Activated CD8-positive, alpha-beta memory T cell treated with anti-CD3 and anti-CD28 coated beads, Interleukin-2, amount 50 U/mL, for 48 hours (primary cell): ENCODE data around the gene CUL1.

ENCODE experiments used
- DNase-seq: peaks from one replicate; pipeline ENCODE4 v3.0.0-alpha.2; 2020

CUL1 gene

DNA sequence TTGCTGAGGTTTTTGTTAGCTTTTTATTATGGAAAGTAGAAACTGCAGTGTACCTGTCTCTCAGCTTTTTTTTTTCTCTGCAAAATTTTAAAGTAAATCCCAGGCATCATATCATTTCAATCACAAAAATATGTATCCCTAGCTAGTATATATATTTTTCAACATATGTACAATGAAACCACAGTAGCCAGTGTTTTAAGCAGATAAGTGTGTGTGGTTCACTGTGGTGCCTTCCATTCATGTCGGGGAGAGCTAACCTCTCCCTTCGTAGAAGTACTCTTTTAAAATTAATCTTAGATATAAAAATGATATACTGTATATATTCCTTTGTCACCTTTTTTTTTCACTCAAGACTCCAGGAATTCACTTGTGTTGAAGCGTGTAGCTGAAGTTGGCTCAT lies 22.7 kb downstream of the CUL1 start:
- no peak for DNase-seq

DNA sequence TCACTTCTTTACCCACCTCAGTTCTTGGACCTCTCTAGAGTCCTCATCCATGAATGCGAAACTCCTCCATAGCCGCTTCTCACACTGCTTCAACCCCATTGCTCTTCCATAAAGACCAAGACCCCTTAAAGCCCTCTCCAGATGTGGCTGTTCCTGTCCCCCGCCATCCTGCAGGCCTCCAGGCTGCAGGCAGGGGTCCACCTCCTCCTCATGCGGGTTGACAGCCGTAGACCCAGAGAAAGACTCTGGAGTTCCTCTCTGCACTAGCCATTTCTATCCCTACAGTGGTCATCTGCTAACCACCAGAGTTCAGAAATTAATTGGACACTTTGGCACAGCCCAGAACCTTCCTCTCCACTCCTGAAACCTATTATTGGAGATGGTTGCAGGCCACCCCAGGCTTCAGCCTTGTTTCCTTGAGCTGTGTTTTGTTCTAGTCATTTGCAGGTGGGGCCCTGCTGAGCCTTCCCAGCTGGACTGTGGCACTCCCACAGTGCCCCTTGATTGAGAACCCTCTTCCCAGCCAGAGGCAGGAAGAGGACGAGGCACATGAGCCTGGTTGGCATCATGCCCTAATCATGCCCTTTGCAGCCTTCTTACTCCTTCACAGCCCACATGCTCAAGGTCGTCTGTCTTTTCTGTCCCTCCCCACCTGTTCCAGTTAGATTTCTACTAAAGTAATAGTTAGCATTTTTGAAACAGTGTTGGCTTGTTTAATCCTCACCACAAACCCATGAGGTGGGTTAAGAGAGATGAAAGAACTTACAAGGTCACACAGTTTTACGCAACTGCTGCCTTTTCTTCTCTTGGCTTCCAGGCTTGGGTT lies 23.9 kb downstream of the CUL1 start:
- no peak for DNase-seq

DNA sequence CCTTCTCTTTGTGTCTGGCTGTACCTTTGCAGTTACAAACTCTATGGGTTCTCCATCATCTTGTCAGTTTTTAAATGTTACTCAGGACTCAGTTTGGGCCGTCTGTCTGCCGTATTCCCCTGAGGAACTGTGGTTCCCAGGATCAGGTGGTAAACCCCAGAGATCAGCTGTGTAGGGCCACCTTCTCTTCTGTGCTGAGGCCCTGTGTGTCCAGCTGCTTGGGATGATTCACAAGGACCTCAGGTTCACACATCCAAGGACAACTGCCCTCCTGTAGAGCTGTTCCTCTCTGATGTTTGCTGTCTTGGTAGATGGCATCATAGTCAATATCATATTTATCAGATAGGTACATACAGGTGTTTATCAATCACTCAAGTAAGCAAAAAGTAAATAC lies 24.5 kb downstream of the CUL1 start:
- no peak for DNase-seq

DNA sequence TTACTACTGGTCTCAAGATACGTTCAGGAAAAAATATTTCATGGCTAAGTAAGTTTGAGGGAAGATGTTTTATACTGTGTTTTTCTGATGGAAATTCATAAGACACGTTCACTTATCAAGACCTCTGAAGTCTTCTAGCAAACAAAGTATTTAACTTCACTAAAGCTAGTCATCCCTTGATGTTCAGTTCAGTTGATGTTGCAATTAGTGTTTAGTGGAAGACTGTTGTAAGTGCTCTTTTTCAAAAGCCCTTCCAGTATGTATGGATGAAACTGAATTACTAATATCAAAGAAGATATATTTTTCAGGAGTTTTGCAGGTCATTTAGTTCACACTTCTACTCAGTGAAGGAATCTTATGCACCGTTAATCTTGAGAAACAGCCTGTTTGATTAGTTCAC lies 25.1 kb downstream of the CUL1 start:
- no peak for DNase-seq

- no peak for DNase-seq
Observed at GRCh38 chr7:148726385-148726784, 27.7 kb downstream of the CUL1 start.

DNA sequence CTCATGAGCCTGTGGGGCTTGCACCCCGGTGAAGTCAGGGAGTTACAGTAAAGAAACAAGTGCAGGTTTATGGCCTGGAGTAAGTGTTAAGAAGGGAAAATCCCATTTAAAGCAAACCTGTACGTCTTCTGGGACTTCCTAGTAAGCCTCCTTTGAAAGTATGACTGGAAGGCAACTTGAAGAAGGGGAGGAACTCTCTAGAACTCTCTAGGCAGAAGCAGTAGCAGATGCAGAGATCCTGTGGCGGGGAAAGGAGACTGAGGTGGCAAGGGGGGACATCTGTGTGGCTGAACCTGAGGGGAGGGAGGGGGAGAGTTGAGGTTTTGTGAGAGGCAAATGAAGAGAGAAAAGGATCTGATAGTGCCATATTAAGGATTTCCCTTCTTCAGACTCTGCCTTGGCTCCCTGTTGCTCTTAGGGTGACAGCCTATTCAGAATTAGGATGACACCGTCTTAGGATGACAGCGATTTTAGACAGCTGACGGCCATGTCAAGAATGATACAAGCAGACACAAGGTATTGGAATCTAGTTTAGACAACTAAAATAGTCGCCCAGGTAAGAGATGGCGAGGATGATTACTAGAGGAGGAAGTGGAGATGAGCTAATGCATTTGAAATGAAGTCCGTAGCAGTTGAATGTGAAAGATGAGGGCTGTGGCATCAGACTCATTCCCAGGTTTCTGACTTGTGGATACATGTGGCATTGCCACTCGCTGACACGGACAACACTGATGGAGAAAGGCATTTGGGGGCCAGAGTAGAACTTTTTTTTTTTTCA lies 29.0 kb downstream of the CUL1 start:
- DNase-seq = no peak

- no peak for DNase-seq
Observed at GRCh38 chr7:148729984-148730733, 31.5 kb downstream of the CUL1 start.

GRCh38 chr7:148732862-148733261 lies 34.2 kb downstream of the CUL1 start:
- DNase-seq = no peak

- DNase-seq = no peak
Observed at GRCh38 chr7:148733496-148733895, 34.8 kb downstream of the CUL1 start.

DNA sequence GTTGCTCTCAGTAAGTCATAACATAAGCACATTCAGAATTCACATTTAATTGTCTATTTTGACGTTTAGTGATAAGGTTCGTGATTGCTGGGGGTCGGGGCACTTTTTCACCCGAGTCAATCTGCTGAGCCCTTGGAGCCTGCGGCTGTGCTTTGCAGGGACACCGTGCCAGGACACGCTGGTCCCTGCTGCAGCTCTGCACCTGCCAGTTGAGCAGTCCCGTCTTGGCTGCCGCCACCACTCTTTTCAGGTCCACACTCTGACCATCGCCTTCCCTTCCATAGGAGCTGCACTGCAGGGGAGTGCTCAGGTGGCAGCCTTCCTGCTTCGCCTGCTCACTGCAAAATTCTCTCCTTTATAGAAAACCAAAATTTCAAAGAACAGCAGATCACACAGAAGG lies 36.4 kb downstream of the CUL1 start:
- DNase-seq = no peak

- DNase-seq = no peak
Observed at GRCh38 chr7:148735967-148736366, 37.3 kb downstream of the CUL1 start.

GRCh38 chr7:148738737-148739535 lies 40.2 kb downstream of the CUL1 start:
- DNase-seq = no peak

DNA sequence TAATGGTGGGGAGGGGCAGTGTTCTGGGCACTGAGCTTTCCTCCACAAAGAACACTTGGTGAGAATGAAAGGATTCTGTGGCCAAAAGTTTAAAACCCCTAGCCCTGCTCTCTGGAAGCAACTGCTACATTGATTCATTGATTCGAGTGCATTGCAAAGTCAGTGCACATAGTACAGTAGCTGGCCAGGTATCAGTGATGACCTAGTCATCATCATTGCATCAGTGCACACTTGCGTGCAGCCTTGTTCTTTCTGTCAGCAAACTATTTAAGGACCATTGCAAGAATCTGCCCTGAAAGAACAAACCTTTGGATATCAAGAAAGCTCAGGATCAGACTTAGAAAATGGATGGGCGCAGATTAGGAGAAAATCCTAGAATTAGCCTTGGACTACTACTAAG lies 47.4 kb downstream of the CUL1 start:
- DNase-seq = no peak

- DNase-seq = no peak
Observed at GRCh38 chr7:148747274-148747673, 48.6 kb downstream of the CUL1 start.

- no peak for DNase-seq
Observed at GRCh38 chr7:148750442-148751355, 52.0 kb downstream of the CUL1 start.

- no peak for DNase-seq
Observed at GRCh38 chr7:148753224-148753623, 54.5 kb downstream of the CUL1 start.

DNA sequence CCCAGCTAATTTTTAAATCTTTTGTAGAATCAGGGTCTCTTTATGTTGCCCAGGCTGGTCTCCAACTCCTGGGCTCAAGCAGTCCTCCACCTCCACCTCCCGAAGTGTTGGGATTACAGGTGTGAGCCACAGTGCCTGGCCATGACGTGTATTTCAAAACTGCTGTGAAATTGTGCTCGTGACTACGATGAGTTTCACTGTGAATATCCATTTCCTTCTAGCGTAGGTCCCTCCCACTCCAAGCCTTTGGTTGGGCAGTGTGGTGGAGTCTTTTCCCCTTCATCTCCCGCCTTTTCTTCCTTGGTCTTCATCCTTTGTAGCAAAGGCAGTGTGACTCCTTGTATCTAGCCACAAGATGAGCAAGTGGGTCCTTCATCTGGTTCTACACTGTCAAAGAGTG lies 56.2 kb downstream of the CUL1 start:
- DNase-seq = no peak

GRCh38 chr7:148761499-148762278 lies 63.0 kb downstream of the CUL1 start:
- no peak for DNase-seq

DNA sequence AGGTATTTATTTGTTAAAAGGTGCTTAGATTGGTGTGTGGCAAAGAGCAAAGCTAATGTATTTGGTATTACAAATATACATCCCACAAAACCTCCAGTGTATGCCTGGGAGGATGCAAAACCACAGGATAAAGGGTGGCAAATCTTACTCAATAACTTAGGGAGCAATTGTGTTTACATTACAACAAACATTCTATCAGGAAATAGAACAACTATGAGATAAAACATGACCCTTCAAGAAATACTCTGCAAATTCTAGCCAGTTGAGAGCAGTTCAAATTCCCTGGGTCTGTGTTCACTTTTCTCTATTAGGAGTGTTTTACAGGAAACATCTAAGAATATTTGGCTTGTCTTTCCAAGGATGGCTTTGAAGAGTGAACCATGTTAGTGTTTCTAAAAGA lies 64.9 kb downstream of the CUL1 start:
- DNase-seq = no peak

DNA sequence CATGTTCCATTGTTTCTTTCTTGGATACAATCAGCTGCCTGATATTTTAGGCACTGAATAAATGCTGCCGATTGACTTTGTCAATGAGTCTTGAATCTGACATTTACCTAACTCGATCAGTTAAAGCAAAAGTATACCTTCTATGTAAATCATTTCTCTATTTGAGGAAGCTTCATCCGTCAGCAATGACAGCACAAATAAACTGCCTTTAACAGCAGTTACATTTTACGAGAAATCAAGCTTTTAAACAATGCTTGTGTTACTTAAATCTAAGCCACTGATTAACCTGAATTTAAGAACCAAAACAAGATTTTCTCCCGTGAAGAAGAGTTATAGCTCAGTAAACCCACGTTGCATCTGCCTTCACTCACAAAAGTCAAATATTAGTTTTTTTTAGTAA lies 71.3 kb downstream of the CUL1 start:
- DNase-seq = no peak
